Large intestine (tissue), 3 donors: ENCODE data around the gene MYDGF. TPM values are rescaled to one million over a fixed set of nuclear protein-coding genes. Genes with fewer than 3 reads are reported as not detected.

Experiments used
- DNase-seq, 2 donors: peaks; one replicate each; pipeline versions ENCODE4 v3.0.0 to v3.0.0-alpha.2; 2013
- H3K27ac ChIP-seq: one replicate; pipeline ENCODE4 v1.5.1; 2013; ENCODE audit warnings: low read length
- H3K27me3 ChIP-seq: 2 replicates; pipeline ENCODE4 v1.6.1; 2013; ENCODE audit warnings: low read length; ENCODE audit not compliant: control insufficient read depth, insufficient read depth
- H3K36me3 ChIP-seq: 2 replicates; pipeline ENCODE4 v1.6.1; 2013; ENCODE audit warnings: low read length; ENCODE audit not compliant: control insufficient read depth, insufficient read depth
- H3K4me1 ChIP-seq: one replicate; pipeline ENCODE4 v1.6.1; 2013; ENCODE audit warnings: low read length; ENCODE audit not compliant: control insufficient read depth, insufficient read depth
- H3K4me3 ChIP-seq: one replicate; pipeline ENCODE4 v1.5.1; 2013; ENCODE audit warnings: low read length
- H3K9me3 ChIP-seq: one replicate; pipeline ENCODE4 v1.6.1; 2013; ENCODE audit warnings: mild to moderate bottlenecking, low read depth, low read length, moderate library complexity; ENCODE audit not compliant: control insufficient read depth
- WGBS: methylation state at CpG from one replicate; pipeline ENCODE4 v1.1.5; 2013; ENCODE audit warnings: low lambda C conversion rate; ENCODE audit not compliant: insufficient coverage; 5-methylcytosine and 5-hydroxymethylcytosine counted together
- polyA plus RNA-seq: library from polyadenylated mRNA; unstranded; fragments of 120-200 nt; gene quantifications from one replicate; pipeline ENCODE4 v1.2.1, GENCODE V29; 2013

MYDGF gene
- polyA plus RNA-seq, 1 donor: 103 TPM

DNA sequence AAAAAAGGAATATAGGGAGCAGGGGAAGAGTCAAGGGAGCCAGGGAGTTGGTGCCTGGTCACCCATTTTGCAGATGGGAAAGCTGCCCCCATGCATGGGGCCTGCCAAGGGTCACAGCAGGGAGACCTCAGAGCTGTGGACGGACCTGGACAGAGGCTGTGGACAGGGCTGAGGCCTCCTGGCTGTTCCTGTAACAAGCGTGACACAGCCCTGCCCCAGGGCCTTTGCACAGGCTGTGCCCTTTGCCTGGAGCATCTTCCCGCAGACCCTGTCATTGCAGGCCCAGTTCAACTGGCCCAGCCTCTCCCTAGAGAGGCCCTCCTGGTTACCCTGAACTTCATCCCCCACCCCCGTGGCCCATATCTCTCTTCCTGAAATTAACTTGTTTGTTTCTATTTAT lies 24.4 kb downstream of the MYDGF start:
- no peak overlapping the region for H3K27ac ChIP-seq
- no CpG with 5 or more reads among the region's 4 CpGs for WGBS

GRCh38 chr19:4642625-4643024 lies 27.5 kb downstream of the MYDGF start:
- H3K4me3 ChIP-seq: no peak overlapping the region
- peaks cover 23% of the 10 kb centered on the region for H3K4me1 ChIP-seq
- H3K36me3 ChIP-seq: peaks cover 4% of the 10 kb centered on the region
- no peaks in the 10 kb centered on the region for H3K27me3 ChIP-seq
- no peak for DNase-seq
- WGBS: no CpG with 5 or more reads among the region's 6 CpGs
- H3K27ac ChIP-seq: no peak overlapping the region
- H3K9me3 ChIP-seq: no peaks in the 10 kb centered on the region

More for the DNA sequence above, 24.4 kb downstream of the MYDGF start:
- H3K4me1 ChIP-seq: peaks cover 7% of the 10 kb centered on the region
- H3K9me3 ChIP-seq: no peaks in the 10 kb centered on the region
- no peak for DNase-seq
- peaks cover 9% of the 10 kb centered on the region for H3K36me3 ChIP-seq
- H3K27me3 ChIP-seq: no peaks in the 10 kb centered on the region
- no peak overlapping the region for H3K4me3 ChIP-seq

DNA sequence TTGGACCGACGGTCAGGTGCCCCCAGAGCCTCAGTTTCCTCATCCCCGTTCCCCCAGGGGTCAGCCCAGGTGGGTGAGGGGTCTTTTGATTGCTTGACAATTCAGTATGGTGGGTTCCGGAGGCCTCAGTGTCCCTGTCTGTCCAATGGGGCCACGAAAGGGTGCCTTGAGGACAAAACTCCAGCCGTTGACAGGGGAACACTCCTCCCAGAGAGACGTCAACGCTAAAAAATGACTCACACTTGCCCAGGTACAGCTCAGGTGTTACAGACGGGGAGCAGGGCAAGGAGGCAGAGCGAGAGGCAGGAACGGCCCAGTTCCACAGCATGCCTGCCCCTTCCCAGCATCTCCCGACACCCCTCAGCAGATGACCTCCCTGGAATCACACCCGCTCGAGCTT lies 29.0 kb downstream of the MYDGF start:
- H3K27me3 ChIP-seq: peaks cover 4% of the 10 kb centered on the region
- no peak overlapping the region for H3K27ac ChIP-seq
- peaks cover 4% of the 10 kb centered on the region for H3K36me3 ChIP-seq
- H3K9me3 ChIP-seq: no peaks in the 10 kb centered on the region
- peak overlapping the region; percentile 96 for H3K4me3 ChIP-seq
- DNase-seq: no peak
- WGBS: no CpG with 5 or more reads among the region's 14 CpGs
- peaks cover 28% of the 10 kb centered on the region for H3K4me1 ChIP-seq

DNA sequence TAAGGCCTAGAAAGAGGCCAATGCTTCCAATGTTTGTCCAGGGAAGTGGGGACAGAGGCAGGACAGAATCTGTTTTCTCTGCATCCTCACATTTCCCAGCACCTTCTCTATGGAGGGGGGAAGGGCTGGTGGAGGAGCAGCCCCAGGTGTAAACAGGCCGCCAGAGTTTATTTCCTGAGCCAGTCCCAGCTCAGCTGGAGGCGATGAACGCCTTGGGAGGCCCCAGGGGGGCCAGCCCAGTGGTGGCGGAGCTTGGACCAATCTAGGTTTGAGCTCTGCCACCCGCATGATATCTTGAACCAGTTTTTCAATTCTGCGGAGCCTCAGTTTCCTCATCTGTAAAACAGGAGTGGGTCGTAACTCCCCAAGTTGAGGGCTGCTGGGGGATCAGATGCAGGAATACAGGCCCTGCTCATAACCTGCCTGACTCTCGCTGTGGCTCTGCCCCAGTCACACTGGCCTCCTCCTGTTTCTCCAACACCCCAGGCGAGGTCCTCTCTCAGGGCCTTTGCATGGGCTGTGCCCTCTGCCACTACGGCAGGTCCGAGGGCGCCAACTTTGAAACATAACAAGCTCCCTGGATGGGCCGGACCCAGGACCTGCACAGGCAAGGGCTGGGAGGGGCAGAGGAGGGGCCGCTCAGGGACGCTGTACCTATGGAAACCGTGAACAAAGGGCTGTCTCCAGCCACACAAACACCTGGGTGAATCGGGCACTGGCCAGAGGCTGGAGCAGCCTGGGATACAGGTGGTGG lies 29.7 kb downstream of the MYDGF start:
- WGBS: no CpG with 5 or more reads among the region's 17 CpGs
- peak overlapping the region; percentile 96 for H3K4me3 ChIP-seq
- H3K4me1 ChIP-seq: peaks cover 34% of the 10 kb centered on the region
- peak in 1 of 2 donors; percentile 49 for DNase-seq
- H3K36me3 ChIP-seq: no peaks in the 10 kb centered on the region
- H3K27me3 ChIP-seq: peaks cover 10% of the 10 kb centered on the region
- H3K9me3 ChIP-seq: no peaks in the 10 kb centered on the region
- H3K27ac ChIP-seq: peak overlapping the region; percentile 26

- DNase-seq: peak in 1 of 2 donors; percentile 70
- WGBS: no CpG with 5 or more reads among the region's 39 CpGs
- Histone ChIP-seq H3K4me3 (peak overlapping the region; percentile 96), H3K4me1 (peaks cover 35% of the 10 kb centered on the region), H3K27me3 (peaks cover 14% of the 10 kb centered on the region), H3K9me3 (no peaks in the 10 kb centered on the region), H3K36me3 (no peaks in the 10 kb centered on the region), H3K27ac (peak overlapping the region; percentile 63)
Measured at GRCh38 chr19:4639531-4640246, 30.5 kb downstream of the MYDGF start.

- H3K36me3 ChIP-seq: no peaks in the 10 kb centered on the region
- peaks cover 35% of the 10 kb centered on the region for H3K4me1 ChIP-seq
- peak within 1 kb of the TSS; percentile 96 for H3K4me3 ChIP-seq
- peak; percentile 94 to 96 for DNase-seq
- H3K9me3 ChIP-seq: peaks cover 4% of the 10 kb centered on the region
- peaks cover 20% of the 10 kb centered on the region for H3K27me3 ChIP-seq
- no CpG with 5 or more reads among the region's 49 CpGs for WGBS
- H3K27ac ChIP-seq: peak within 1 kb of the TSS; percentile 63
Measured at GRCh38 chr19:4638828-4639530, 31.2 kb downstream of the MYDGF start, which contains the start of gene TNFAIP8L1. Gene TNFAIP8L1, plus strand, starts transcription at chr19:4639516. Its CDS starts 12,354 bp downstream, at chr19:4651870.

GRCh38 chr19:4638317-4638716 lies 31.8 kb downstream of the MYDGF start:
- WGBS: no CpG with 5 or more reads among the region's 11 CpGs
- peaks cover 20% of the 10 kb centered on the region for H3K27me3 ChIP-seq
- peak overlapping the region; percentile 51 for H3K27ac ChIP-seq
- DNase-seq: no peak
- no peaks in the 10 kb centered on the region for H3K36me3 ChIP-seq
- H3K4me1 ChIP-seq: peaks cover 35% of the 10 kb centered on the region
- no peak overlapping the region for H3K4me3 ChIP-seq
- peaks cover 4% of the 10 kb centered on the region for H3K9me3 ChIP-seq

DNA sequence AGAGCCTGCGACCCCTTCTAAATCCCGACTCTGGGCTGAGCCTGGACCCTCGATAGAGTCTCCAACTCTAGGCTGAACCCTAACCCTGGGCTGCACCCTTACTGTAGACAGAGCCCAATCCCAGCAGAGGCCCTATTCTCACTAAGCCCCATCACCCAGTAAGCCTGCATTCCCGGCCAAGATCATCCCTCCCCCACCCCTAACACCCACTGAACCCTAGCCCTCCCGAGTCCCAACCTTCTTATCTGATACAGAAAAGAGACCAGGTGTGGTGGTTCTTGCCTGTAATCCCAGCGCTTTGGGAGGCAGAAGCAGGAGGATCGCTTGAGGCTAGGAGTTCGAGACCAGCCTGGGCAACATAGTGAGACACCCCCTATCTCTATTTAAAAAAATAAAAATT lies 33.4 kb downstream of the MYDGF start:
- no peak for DNase-seq
- WGBS: no CpG with 5 or more reads among the region's 8 CpGs
- peaks cover 35% of the 10 kb centered on the region for H3K4me1 ChIP-seq
- no peak overlapping the region for H3K27ac ChIP-seq
- peak overlapping the region; percentile 55 for H3K4me3 ChIP-seq
- H3K36me3 ChIP-seq: no peaks in the 10 kb centered on the region
- H3K27me3 ChIP-seq: peaks cover 20% of the 10 kb centered on the region
- peaks cover 4% of the 10 kb centered on the region for H3K9me3 ChIP-seq

GRCh38 chr19:4636151-4636717 lies 33.9 kb downstream of the MYDGF start:
- Histone ChIP-seq H3K36me3 (no peaks in the 10 kb centered on the region), H3K9me3 (peaks cover 4% of the 10 kb centered on the region), H3K4me3 (peak overlapping the region; percentile 55), H3K4me1 (peaks cover 31% of the 10 kb centered on the region), H3K27ac (no peak overlapping the region), H3K27me3 (peaks cover 20% of the 10 kb centered on the region)
- WGBS: 0% methylated on average over 6 of the region's 43 CpGs
- peak in 1 of 2 donors; percentile 56 for DNase-seq

DNA sequence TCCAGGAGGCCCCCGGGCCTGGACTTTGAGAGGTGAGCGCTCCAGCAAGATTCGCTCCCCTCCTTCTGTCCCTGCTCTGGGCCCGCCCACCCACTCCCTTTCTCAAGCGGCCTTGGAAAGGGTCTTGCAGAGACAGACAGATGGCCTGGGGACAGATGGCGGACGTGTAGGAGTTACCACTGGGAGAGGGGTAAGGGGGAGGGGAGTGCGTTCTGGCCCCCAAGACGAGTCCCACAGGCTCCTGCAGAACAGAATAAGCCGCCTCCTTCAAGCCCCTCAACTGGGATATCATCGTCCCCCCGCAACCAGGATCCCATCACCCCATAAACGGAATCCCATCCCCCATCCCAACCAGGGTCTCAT lies 34.4 kb downstream of the MYDGF start:
- DNase-seq: peak in 1 of 2 donors; percentile 17
- WGBS: no CpG with 5 or more reads among the region's 13 CpGs
- Histone ChIP-seq H3K27ac (no peak overlapping the region), H3K4me1 (peaks cover 28% of the 10 kb centered on the region), H3K36me3 (no peaks in the 10 kb centered on the region), H3K9me3 (peaks cover 4% of the 10 kb centered on the region), H3K27me3 (peaks cover 20% of the 10 kb centered on the region), H3K4me3 (peak overlapping the region; percentile 55)
